ENCODE measurements around the gene CHST4.
"Not testable (repeated sequence)": the region's sequence is repeated elsewhere in the genome, so short reads cannot be mapped to it uniquely, and the experiment has no call there.

Gene CHST4

DNA sequence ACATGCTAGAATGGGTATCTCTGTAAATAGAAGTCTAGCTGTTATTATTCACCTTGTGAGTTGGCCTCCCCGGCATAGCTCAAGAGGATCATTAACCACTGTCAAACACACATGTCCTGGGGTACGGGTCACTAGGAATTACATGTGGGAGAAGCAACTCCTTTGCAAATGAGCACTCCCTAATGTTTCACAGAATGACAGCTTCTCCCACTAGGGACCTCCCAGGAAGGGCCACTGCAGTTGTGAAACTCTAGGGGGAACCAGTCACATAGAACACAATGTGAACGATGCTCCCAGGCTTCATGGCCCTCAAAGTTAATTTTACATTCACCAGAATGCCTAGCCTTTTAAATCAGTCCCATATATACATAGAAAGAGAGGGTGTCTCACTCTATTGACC, 24.7 kb upstream of the CHST4 start:
- TF ChIP-seq ZFX (IDR thresholded peaks at IDR 0.05) = no peak
- TF ChIP-seq, protein P1, sequence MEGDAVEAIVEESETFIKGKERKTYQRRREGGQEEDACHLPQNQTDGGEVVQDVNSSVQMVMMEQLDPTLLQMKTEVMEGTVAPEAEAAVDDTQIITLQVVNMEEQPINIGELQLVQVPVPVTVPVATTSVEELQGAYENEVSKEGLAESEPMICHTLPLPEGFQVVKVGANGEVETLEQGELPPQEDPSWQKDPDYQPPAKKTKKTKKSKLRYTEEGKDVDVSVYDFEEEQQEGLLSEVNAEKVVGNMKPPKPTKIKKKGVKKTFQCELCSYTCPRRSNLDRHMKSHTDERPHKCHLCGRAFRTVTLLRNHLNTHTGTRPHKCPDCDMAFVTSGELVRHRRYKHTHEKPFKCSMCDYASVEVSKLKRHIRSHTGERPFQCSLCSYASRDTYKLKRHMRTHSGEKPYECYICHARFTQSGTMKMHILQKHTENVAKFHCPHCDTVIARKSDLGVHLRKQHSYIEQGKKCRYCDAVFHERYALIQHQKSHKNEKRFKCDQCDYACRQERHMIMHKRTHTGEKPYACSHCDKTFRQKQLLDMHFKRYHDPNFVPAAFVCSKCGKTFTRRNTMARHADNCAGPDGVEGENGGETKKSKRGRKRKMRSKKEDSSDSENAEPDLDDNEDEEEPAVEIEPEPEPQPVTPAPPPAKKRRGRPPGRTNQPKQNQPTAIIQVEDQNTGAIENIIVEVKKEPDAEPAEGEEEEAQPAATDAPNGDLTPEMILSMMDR (conservative IDR thresholded peaks at IDR 0.05) = no peak
- no peak overlapping the region for H3K27ac ChIP-seq

DNA sequence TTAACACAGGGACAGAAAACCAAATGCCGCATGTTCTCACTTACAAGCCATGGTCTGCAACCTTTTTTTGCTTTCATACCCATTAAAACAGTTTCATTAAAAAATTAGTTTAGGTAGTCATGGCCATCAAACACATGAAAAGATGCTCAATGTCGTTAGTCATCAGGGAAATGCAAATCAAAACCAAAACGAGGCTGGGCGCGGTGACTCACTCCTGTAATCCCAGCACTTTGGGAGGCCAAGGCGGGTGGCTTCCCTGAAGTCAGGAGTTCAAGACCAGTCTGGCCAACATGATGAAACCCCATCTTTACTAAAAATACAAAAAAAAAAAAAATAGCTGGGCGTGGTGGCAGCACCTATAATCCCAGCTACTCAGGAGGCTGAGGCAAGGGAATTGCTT, 22.2 kb upstream of the CHST4 start:
- not testable (repeated sequence) for H3K27ac ChIP-seq

- TF ChIP-seq, protein P1 (conservative IDR thresholded peaks at IDR 0.05) = no peak
- TF ChIP-seq ZFX (IDR thresholded peaks at IDR 0.05) = no peak
- no peak overlapping the region for H3K27ac ChIP-seq
These were observed 21.3 kb upstream of the CHST4 start for GRCh38 chr16:71504901-71505300.

DNA sequence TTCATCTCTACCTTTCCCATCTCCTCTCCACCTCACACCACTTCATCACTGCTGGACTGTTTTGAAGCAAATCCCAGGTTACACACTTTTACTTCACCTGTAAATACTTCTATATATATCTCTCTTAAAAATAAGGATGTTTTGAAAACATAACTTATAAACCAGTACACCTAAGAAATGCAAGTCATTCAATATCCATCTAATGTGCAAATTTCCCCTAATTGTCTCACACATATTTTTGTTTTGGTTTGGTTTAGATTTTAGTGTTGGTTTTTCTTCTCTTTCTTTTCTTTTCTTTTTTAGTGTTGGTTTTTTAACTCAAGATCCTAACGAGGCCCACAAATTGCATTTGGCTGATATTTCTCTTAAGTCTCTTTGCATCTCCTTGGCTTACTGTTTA, 19.2 kb upstream of the CHST4 start:
- no peak for TF ChIP-seq ZFX (IDR thresholded peaks at IDR 0.05)
- no peak overlapping the region for H3K27ac ChIP-seq

DNA sequence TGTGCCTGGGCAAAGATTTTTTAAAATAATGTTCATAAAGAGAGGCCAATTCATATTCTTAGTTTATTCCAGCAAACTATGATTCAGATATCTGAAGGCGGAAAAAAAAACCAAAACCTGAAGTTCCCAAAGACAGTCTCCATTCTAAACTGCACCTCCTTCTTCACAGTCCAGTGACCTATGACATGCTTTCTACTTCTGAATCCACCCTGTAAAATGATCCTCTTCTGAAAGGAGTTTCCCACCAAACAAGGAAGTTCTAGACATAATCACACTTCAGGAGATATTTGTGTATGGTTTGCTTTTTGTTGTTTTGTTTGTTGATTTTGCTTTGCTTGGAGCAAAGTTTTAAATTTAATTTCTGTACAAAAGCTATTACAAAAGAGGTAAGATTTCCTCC, 12.9 kb upstream of the CHST4 start:
- TF ChIP-seq, protein P1 (conservative IDR thresholded peaks at IDR 0.05) = no peak
- no peak for TF ChIP-seq ZFX (IDR thresholded peaks at IDR 0.05)
- no peak overlapping the region for H3K27ac ChIP-seq

- no peak overlapping the region for H3K27ac ChIP-seq
- TF ChIP-seq, protein P1 (conservative IDR thresholded peaks at IDR 0.05) = no peak
- no peak for TF ChIP-seq ZFX (IDR thresholded peaks at IDR 0.05)
These were observed 11.8 kb upstream of the CHST4 start for GRCh38 chr16:71514476-71514875.

GRCh38 chr16:71515026-71515425, 11.2 kb upstream of the CHST4 start:
- no peak for TF ChIP-seq ZFX (IDR thresholded peaks at IDR 0.05)
- TF ChIP-seq, protein P1 (conservative IDR thresholded peaks at IDR 0.05) = no peak
- H3K27ac ChIP-seq = no peak overlapping the region

GRCh38 chr16:71520550-71520949, 5.7 kb upstream of the CHST4 start:
- H3K27ac ChIP-seq = no peak overlapping the region
- TF ChIP-seq, protein P1 (conservative IDR thresholded peaks at IDR 0.05) = no peak
- no peak for TF ChIP-seq ZFX (IDR thresholded peaks at IDR 0.05)

Measured in C4-2B (cell line).